HFFc6 (cell line): Measurements from ENCODE around the gene VSIG10L. TPM values are rescaled to one million over a fixed set of nuclear protein-coding genes. Genes with fewer than 3 reads are reported as not detected.

Experiments
- DNase-seq: peaks from one replicate; pipeline ENCODE4 v3.0.0-alpha.2; 2018
- H3K27ac Mint-ChIP-seq: 2 replicates; pipeline ENCODE4 v1.8.0; 2020; ENCODE audit warnings: mild to moderate bottlenecking, mixed read lengths
- H3K27me3 Mint-ChIP-seq: 2 replicates; pipeline ENCODE4 v1.8.0; 2021; ENCODE audit warnings: mild to moderate bottlenecking, moderate library complexity, mixed read lengths; ENCODE audit not compliant: insufficient read depth
- H3K36me3 Mint-ChIP-seq: 2 replicates; pipeline ENCODE4 v1.8.0; 2021; ENCODE audit warnings: low read depth, mixed read lengths
- H3K4me1 Mint-ChIP-seq: 2 replicates; pipeline ENCODE4 v1.8.0; 2020; ENCODE audit warnings: low read depth, mixed read lengths
- H3K4me3 Mint-ChIP-seq: 2 replicates; pipeline ENCODE4 v1.8.0; 2020; ENCODE audit warnings: mild to moderate bottlenecking, moderate library complexity, mixed read lengths
- H3K9me3 Mint-ChIP-seq: 2 replicates; pipeline ENCODE4 v1.8.0; 2020; ENCODE audit warnings: mild to moderate bottlenecking, mixed read lengths
- CTCF ChIP-seq: fragments of 200-600 bp; sonication (generic); IDR thresholded peaks from 2 replicates; pipeline ENCODE4 v1.5.0; 2021; ENCODE audit warnings: antibody characterized with exemption, mild to moderate bottlenecking
- total RNA-seq, 6 experiments: library from RNA; stranded (reverse); fragmentation: NEBNext Ultra II Directional; extraction: Animal tissue kit (Norgen Biotek cat#: 25700); gene quantifications; 2 replicates in 1 of 6; 3 replicates in 5 of 6; pipeline ENCODE4 v1.2.3, GENCODE V29; 2021

VSIG10L gene
- total RNA-seq, 6 experiments from 2014 or later, result 0.79 to 1.6 (median 0.89) TPM

- Mint-ChIP-seq H3K27ac (no peak overlapping the region), H3K4me3 (no peak overlapping the region)
Observed at GRCh38 chr19:51295382-51296126, 46.4 kb downstream of the VSIG10L start.

GRCh38 chr19:51294977-51295375, 47.0 kb downstream of the VSIG10L start:
- no peak for DNase-seq
- no peaks in the 10 kb centered on the region for H3K4me1 Mint-ChIP-seq
- no peak for TF ChIP-seq CTCF
- peaks cover 11% of the 10 kb centered on the region for H3K27me3 Mint-ChIP-seq
- peaks cover 43% of the 10 kb centered on the region for H3K9me3 Mint-ChIP-seq
- no peak overlapping the region for H3K27ac Mint-ChIP-seq
- peaks cover 8% of the 10 kb centered on the region; the same call in 1 of the 2 replicates for H3K36me3 Mint-ChIP-seq
- no peak overlapping the region for H3K4me3 Mint-ChIP-seq

More at GRCh38 chr19:51295382-51296126, 46.4 kb downstream of the VSIG10L start:
- H3K27me3 Mint-ChIP-seq, result peaks cover 11% of the 10 kb centered on the region
- H3K4me1 Mint-ChIP-seq, result no peaks in the 10 kb centered on the region
- DNase-seq, result no peak
- TF ChIP-seq CTCF, result no peak
- peaks cover 8% of the 10 kb centered on the region; the same call in 1 of the 2 replicates for H3K36me3 Mint-ChIP-seq
- H3K9me3 Mint-ChIP-seq, result peaks cover 40% of the 10 kb centered on the region

GRCh38 chr19:51294211-51294976, 47.5 kb downstream of the VSIG10L start:
- Mint-ChIP-seq H3K27ac (no peak overlapping the region), H3K27me3 (peaks cover 11% of the 10 kb centered on the region), H3K4me1 (no peaks in the 10 kb centered on the region), H3K36me3 (peaks cover 8% of the 10 kb centered on the region; the same call in 1 of the 2 replicates), H3K9me3 (peaks cover 46% of the 10 kb centered on the region), H3K4me3 (no peak overlapping the region)
- no peak for TF ChIP-seq CTCF
- DNase-seq, result no peak

GRCh38 chr19:51293571-51294210, 48.2 kb downstream of the VSIG10L start:
- H3K4me1 Mint-ChIP-seq, result no peaks in the 10 kb centered on the region
- peaks cover 11% of the 10 kb centered on the region for H3K27me3 Mint-ChIP-seq
- no peak overlapping the region for H3K27ac Mint-ChIP-seq
- peaks cover 8% of the 10 kb centered on the region; the same call in 1 of the 2 replicates for H3K36me3 Mint-ChIP-seq
- TF ChIP-seq CTCF, result no peak
- DNase-seq, result no peak
- peaks cover 43% of the 10 kb centered on the region for H3K9me3 Mint-ChIP-seq
- H3K4me3 Mint-ChIP-seq, result no peak overlapping the region

- DNase-seq, result no peak
- no peak for TF ChIP-seq CTCF
- H3K4me1 Mint-ChIP-seq, result no peaks in the 10 kb centered on the region
- H3K27me3 Mint-ChIP-seq, result peaks cover 6% of the 10 kb centered on the region
- peaks cover 43% of the 10 kb centered on the region for H3K9me3 Mint-ChIP-seq
- peaks cover 8% of the 10 kb centered on the region; the same call in 1 of the 2 replicates for H3K36me3 Mint-ChIP-seq
- H3K27ac Mint-ChIP-seq, result no peak overlapping the region
- no peak overlapping the region for H3K4me3 Mint-ChIP-seq
Observed at GRCh38 chr19:51292971-51293370, 49.0 kb downstream of the VSIG10L start.
